ENCODE results near the gene CELSR1.

Gene CELSR1

DNA sequence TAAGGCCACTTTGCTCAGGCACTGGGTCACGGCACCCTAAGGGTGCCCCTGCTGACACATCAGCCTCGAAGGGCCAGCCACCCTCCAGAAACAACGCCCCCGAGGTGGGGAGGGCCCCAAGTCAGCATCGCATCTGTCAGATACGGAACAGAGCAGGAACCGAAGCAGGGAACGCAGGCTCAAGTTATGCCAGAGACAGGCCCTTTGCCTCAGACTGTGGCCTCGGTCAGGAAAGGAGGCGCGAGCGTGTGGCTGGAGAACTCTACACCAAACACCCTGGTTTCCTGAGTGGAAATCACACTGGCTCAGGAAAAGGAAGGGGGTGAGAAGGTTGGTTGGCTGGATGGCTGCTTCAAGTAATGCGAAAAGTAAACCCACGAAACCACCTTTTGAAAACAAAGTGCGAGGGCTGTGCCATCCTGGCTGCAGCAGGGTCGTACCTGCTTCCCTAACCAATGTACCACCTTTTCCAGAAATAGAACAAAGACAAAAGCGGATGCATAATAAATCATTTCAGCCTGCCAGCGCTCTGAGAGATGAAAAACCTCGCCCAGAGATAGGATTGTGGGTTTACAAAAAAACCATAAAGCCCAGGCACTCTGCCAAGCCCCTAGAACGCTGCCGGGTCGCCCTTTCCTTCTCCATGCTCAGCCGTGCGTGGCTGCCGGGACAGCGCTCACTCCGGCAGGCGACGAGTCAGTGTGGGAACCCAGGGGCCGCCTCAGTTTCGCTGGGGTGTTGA lies 163.3 kb downstream of the CELSR1 start:
- no peak for DNase-seq

GRCh38 chr22:46373159-46373558 lies 164.3 kb downstream of the CELSR1 start:
- DNase-seq: no peak

DNA sequence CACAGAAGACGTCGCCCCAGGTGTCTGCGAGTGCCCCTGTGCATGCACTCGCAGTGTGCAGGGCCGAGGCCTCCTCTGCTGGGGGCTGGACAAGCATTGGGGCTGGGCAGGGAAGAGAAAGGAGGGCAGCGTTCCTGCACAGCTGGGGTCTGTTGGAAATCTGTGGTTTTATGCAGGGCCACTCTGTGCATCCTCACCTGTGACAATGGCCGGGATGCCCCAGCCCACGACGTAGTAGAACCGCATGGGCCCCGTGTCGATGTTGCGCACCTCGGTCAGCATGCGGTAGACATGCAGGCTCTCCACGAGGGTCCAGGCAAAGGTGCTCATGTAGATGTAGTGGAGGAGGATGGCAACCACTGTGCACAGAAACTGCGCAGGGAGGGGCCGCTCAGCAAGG lies 164.7 kb downstream of the CELSR1 start:
- DNase-seq: no peak

DNA sequence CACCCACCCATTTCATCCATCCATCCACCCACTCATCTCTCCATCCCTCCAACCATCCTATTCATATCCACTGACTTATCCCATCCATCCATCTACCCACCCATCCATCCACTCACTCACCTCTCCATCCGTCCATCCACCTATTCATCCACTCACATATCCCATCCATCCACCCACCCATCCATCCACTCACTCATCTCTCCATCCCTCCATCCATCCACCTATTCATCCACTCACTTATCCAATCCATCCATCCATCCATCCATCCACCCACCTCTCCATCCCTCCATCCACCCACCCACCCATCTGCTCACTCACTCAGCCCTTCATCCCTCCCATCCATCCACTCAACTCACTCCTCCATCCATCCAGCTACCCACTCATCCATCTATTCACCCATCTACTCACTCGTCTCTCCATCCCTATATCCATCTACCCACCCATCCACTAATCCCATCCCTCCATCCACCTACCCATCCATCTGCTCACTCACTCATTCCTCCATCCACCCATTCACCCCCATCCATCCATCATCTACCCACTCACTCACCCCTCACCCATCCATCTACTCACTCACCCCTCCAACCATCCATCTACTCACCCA lies 165.7 kb downstream of the CELSR1 start:
- no peak for DNase-seq

DNA sequence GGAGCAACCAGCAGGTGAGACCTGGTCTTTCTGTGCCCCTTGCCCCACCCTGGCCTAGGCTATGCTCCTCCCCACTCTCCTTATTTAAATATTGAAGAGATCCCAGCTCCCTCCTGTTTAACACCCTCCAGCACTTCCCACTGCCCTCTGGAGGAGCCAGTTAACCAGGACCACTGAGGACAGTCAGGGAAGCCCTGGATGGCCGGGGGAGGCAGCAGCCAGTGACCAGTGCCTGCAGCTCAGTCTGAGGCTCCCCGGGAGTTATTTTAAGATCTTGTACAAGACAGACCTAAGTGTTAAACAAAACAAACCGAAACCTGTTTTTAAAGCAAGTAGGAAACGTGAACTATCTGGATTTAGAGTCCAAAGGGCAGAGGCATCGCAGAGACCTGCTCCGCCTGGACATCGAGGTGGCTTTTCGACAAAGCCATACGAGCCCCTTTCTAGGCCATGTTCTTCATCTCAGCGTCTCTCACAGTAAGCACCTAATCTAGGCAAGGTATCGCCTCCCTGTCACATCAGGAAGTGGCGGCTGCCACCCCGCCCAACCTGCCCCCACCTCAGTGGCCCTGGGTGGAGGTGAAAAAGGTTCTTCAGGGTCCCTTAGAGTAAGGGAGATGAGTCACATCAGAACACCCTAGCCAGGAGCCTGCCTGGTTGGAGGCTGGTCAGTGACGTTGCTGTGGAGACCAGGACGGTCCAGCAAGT lies 166.7 kb downstream of the CELSR1 start:
- DNase-seq: no peak

- no peak for DNase-seq
Observed at GRCh38 chr22:46369716-46370583, 167.5 kb downstream of the CELSR1 start.

DNA sequence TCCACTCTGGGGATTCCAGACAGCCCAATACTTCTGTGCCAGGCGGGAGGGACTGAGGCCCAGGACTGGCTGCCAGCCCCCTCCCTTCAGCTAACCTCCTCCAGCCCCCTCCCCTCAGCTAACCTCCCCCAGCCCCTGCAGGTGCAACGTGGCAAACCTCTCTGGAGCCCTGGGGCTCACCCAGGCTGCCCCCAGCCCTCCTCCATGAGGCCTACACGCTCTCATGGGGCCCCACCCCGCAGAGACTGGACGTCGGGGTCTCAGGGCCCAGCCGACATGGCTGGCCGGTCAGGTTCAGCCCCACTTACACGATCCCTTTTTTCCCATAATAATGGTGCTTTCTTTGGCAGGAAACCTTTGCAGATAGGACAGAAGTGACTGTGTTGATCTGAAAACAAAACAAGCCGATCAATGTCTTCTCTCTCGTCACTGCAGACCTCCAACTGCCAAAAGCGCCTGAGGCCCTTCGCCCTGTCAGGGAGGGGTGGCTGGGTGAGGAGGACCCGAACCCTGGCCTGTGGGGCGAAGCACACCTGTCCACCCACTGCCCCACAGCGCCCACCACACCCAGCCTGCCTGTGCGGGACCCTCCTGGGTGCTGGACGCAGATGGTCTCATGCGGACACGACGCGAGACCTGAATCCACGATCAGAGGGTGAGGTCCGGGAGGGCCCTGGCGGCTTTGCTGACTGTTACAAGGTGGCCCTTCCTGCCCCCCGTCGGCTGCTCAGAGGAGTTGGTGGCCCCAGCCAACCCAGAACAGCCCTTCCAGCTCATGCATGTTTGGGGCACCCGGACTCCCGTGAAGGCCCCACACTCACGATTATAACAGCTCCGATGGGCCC lies 168.3 kb downstream of the CELSR1 start:
- no peak for DNase-seq

- no peak for DNase-seq
Observed at GRCh38 chr22:46368422-46368821, 169.0 kb downstream of the CELSR1 start.

DNA sequence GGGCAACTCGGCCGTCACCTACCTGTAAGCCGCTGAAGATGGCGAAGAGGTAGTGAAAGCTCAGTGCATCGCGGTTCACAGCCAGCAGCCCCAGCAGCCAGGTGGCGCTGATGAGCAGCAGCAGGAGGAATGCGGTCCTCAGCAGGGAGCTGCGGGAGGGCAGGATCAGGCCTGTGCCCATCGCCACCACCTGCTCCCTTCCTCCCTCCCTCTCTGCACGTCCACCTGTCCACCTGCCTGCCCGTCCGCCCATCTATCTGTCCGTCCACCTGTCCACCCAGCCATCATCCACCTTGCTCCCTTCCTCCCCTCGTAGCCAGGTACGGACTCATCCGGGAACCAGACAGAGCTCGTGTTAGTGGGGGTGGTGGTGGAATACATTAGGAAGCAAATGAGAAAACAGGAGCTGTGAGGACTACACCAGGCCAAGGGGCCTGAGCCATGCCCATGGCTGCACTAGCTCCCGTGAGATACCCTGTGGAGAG lies 169.7 kb downstream of the CELSR1 start:
- peak; percentile 24 for DNase-seq

DNA sequence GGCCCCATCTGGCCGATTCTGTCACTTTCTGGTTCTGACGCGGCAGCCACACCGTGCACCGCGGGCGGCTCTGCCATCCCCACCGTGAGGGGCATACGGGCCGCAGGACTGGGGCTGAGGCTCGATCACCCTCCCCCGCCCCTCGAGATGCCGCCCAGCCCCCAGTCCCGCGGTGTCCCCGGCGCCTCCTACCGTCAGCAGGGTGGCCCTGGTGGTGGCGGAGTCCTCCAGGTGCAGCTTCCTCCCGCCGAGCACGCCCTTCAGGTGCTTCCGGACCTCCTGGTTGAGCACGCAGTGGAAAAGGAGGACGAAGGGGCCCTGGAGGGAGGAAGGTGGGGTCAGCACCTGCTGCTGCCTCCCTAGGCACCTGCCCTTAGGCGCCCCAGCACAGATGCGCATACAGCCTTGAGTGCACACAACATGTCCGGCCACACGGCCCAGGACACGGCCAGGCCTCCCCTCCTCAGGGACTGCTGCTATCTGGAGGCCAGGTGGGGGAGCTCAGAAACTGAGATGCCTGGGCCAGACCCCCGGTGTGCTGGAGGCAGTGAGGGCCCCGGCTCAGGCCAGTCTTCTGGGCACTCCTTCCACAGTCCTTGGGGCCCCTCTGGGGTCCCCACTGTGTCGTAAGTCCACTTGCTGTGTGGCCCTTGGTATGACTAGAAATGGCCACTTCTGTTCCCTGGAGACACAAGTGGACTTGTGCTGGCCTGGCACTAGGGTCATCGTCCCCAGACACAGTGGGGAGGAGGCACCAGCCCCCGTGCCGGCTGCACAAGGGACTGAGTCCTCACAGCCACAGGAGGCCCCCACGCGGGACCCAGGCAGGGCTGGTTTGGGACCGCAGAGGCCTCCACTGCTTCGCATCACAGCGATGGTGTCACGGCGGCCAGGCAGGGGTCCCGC lies 170.4 kb downstream of the CELSR1 start:
- DNase-seq: no peak

DNA sequence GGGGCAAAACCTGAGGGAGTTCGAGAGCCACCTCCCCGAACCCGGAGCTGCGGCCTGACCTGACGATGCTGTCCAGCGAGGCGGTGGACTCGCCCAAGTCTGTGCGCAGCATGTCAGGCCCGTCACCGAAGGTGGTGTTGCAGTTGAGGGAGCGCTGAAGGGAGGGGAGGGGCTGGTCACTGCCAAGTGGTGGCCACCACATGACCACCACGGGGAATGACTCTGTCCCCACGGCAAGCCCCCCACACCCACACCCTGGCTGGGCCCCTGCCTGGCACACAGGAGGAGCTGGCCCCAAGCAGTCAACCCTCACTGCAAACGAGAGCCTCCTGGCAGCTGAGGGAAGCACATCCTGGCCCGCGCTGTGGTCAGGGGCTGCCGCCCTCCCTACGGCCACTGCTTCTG lies 171.1 kb downstream of the CELSR1 start:
- no peak for DNase-seq

DNA sequence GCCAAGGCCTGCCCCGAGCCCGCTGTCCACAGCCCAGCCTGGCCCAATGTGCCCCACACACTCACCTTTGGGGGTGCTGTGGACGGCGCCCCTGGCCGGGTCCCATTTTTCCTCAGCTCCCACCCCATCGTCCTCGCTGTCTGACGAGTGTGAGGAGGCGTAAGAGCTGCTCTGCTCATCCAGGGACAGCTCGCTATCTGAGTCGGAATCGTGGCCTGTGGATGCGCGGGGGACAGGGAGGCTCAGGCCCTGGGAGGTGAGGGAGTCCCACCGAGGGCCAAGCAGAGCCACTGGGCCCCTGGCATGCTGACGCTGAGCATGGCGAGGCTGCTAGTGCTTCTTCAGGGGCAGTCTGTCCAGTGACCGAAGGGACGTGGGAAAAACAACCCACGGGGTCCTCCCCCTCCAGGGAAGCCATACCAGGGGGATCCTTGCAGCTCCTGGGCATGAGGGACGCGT lies 172.2 kb downstream of the CELSR1 start:
- DNase-seq: no peak

GRCh38 chr22:46364341-46365165 lies 172.9 kb downstream of the CELSR1 start:
- DNase-seq: no peak

- no peak for DNase-seq
Observed at GRCh38 chr22:46363611-46364321, 173.7 kb downstream of the CELSR1 start.

- no peak for DNase-seq
Observed at GRCh38 chr22:46362934-46363515, 174.4 kb downstream of the CELSR1 start.

DNA sequence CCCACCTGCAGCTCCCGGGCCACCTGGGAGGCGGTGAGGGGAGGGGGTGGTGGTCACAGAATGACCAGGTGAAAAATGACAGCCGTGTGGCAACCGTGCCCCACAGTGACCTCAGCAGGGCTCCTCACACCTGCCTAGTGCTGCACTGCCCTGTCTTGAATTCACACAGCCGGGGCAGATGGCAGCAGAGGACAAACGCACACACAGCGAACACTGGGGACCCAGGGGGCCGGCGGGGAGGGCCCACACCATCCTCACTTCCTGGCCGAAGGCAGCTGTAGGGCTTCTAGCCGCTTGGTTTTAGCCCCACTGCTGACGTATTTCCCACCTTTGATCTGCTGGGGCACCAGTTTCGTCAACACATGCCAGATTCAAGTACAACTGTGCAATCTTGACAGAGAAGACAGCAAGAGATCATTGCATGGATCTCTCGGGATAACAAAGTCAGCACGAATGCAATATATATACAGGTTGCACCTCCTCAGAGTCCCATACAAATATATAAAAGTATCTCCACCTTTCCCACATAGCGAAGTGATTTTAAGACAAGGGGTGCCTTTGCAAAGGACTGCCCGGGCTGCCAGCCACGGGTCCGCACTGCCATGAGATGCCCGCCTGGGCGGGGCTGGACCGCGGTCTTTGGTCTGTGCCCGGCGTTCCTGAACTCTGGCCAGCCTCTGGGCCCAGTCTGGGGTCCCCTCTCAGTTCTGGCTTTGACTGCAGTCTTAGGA lies 175.1 kb downstream of the CELSR1 start:
- no peak for DNase-seq

DNA sequence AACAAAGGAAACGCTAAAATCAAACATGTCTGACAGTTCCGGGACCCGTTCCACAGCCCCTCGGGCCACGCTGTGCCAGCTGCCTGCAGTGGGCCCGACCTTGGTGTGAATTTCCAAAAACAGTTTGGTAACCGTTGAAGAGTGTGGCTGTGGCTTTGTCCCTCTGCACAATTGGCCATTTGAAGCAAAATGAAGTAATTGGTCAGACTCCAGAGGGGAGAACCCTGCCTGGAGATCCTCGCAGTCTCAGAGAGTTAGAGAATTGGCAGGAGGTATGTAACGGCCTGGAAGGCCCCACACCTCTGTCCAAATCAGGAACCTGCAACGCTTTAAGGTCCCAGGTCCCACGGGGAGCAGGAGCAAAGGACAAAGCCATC lies 175.6 kb downstream of the CELSR1 start:
- DNase-seq: no peak

- no peak for DNase-seq
Observed at GRCh38 chr22:46360891-46361290, 176.5 kb downstream of the CELSR1 start.

Measured in NCI-H748 treated with DMSO at 0.1 percent for 48 hours (cell line).